Measurements from ENCODE around the gene LRCH4.

LRCH4 gene

DNA sequence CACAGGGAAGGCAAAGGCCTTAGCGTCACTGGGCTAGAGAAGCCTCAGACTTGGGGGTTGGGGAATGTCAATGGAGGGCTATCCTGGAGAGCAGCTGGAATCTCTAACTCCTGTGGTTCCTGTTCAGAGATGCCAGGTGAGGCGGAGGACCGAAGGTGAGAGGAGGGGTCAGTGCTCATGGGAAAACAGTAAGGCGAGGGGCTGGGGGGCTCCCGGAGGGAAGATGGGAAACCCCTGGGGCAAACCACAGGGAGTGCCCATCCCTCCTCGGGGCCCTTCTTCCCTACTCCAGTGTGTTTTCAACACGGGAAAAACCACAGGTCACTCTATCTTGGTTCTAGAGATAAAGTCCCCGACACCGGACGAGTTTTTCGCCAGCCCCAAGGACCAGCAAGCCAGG, 3.3 kb downstream of the LRCH4 start:
- no peak overlapping the region for H3K4me3 ChIP-seq (ENCODE audit: low read depth, low read length)

DNA sequence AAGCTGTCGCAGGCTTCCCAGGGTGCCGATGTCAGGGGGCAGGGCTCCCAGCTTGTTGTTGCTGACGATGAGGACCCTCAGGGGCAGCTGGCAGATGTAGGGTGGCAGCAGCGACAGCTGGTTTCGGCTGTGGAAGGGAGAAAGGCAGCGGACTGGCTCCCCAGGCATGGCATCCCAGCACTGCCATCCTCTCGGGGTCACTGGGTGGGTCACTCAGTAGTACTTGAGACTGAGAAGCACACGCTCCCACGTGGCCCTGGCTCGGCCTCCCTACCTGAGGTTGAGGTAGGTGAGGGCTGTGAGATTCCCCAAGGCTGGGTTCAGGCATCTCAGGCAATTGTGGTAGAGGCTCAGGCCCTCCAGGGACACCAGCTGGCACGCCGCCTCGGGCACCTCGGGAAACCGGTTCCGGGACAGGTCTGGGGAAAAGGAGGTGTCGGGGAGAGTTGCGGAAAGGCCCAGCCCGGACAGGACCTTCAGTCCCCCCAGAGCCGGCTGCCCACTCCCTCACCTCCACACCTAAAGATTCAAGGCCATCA, 3.8 kb downstream of the LRCH4 start:
- H3K4me3 ChIP-seq (ENCODE audit: low read depth, low read length), result no peak overlapping the region

DNA sequence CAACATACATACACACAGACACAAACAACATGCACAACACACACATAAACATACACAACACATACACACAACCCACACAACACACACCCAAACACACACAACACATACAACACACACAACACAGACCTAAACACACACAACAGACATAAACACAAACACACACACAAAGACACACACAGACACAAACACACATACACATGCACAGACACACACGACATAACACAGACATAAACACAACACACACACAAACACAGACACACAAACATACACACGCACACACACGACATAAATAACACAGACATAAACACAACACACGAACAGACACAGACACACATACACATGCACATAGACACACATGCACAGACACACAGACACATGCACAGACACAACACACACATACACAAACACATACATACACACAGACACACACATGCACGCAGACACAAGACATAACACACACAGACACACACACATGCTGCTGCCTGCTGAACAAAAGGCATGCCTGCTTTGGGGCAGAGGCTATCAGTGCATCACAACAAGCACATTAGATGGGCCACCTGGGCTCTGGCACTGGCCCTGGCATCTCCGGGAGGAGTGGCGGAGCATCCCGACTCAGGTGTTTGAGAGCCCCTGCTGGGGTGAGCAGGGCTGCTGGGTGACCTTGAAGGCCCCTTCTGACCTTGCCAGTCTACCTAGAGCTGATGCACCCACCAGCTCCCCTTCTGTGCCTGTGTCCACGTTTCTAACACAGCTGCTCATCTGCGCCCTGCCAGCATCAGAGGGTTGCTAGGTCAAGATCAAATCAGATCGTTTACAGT, 5.3 kb downstream of the LRCH4 start:
- no peak overlapping the region for H3K4me3 ChIP-seq (ENCODE audit: low read depth, low read length)

DNA sequence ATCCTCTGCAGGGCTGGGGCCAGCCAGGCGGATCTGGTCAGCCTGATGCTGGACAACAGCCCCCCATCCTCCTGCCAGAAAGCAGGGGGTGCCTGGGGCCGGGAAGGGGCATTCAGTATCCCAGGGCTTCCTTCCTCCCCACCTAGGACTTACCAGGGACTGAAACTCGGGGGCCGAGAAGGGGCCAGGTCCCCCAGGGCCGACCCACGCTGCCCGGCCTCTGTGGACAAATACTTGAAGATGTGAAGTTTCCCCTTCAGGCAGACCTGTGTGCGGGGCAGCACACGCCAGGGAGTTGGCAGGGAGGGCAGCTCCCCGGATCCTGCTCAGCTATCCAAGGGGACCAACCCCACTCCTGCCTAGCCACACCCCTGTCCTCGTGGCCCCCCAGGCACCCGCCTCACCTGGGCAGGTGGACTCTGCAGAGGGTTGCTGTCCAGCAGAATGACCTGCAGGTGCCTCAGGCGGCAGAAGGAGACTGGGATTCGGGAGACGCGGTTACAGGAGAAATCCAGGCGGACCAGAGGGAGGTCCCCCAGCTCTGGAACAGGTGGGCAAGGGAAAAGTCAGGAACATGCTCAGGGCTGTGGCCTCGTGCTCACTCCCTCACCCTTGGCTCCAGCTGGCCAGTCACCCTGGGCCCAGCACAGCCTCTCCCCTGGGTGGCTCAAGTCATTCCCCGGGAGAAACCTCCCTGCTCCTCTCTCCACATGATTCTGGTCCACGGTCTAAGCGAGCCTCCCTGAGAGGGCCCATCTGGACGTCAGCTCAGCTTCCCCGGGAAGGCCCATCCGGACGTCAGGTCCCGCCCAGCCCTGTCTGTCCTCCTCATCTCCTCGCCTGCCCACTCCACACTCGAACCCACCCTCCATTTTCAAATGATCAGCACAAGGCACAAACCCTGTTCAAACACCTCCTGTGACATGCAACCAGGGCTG, 7.4 kb downstream of the LRCH4 start:
- H3K4me3 ChIP-seq (ENCODE audit: low read depth, low read length), result no peak overlapping the region

DNA sequence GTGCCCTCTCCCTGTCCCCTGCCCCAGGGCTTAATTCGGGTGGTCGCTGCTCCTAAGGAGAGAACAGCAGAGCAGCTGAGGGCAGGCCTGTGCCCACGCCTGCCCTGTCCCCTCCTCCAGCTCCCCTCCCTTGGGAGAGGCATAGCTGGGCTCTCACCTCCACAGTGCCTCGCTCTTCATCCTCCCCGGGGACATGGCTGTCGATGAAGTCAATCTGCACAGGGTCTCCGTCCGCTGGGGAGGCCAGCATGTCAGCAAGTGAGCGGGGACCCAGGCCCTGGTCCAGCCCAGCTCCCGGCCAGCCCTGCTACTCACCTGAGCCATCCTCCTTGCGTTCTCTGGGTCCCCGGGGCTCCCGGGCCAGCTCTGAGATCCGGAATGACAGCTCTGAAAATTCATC, 8.4 kb downstream of the LRCH4 start:
- no peak overlapping the region for H3K4me3 ChIP-seq (ENCODE audit: low read depth, low read length)

DNA sequence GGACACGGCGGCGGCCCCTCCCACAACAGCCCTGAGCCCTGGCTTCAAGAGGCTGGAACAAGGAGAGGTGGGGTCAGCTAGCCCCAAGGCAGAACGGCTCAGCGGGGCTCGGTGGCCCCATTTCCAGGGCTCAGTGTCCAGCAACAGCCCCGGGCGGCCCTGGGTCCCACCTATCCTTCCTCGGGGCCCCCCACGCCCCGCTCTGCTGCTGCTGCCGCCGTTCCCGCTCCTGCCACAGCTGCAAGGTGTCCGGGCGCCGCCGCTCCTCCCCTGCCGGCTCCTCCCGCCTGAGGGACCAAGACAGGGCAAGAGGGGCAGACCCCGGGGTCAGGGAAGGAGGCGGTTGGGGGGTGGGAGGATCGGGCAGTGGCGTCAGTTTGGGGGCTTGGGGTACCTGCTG, 8.8 kb downstream of the LRCH4 start:
- no peak overlapping the region for H3K4me3 ChIP-seq (ENCODE audit: low read depth, low read length)

DNA sequence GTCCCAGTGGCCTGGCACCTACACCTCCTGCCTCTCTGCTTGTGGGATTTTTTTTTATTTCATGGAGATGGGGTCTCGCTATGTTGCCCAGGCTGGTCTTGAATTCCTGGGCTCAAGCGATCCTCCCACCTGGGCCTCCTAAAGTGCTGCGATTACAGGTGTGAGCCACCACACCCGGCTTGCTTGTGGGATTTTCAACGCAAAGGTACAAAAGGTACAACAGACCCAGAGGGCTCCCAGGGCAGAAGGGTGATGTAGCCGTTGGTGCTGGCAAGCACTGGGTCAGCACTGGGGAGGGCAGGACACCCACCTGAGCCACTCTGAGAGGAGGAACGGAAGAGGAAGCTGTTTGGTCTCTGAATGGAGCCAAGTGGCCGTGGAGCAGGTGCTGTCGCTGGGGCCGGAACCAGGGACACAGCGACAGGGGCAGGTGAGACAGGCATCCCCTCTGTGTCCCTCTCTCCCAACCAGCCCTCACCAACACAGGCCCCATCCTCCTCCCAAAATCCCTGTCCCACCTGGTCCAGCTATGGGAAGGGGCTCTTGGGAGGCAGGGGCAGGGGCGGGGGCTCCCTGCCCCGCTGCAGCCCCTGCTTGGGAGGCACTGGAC, 9.4 kb downstream of the LRCH4 start:
- no peak overlapping the region for H3K4me3 ChIP-seq (ENCODE audit: low read depth, low read length)

DNA sequence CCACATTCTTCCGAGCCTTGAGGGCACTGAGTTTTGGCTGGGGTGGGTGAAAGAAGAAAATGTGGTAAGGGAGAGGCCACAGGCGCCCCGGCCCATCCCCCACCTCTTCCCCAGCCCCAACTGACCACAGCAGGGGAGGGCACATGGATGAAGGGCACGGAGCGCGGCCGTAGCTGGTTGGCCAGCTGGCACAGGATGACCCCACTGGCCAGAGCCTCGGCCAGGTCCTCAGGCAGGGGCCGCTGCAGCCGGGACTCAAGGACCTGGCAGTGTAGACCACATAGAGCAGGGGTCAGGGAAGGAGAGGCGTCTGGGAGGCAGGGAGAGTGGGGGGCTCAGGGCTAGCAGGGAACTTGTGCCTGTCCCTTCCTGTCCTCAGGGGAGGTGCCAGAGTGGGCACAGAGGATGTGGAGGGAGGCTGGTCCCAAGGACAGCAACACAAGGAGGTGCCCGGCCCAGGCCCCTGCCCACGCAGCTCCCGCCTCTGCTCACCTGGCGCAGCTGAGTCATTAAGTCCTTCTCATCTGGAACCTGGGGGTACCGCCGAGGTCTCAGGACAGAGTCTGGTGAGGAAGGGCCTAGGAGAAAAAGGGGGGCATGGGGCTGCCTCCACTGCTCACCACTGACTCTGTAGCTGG, 10.1 kb downstream of the LRCH4 start:
- H3K4me3 ChIP-seq (ENCODE audit: low read depth, low read length), result no peak overlapping the region

DNA sequence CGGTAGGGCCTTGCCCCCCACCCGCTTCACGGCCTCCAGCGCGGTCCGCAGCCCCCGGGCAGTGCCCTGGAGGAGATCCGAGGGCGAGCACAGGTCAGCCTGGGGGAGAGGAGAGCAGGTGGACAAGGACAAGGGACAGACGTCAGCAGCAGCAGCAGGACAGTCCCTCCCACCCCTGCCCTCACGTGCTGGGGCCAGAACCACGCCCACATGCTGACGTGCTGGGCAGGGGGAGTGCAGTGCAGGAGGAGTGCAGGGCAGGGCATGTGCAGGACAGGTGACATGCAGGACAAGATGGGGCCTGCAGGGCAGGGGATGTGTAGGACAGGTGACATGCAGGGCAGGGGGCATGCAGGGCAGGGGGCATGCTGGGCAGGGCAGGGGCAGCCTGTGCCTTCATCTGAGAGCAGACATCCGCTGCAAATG, 10.7 kb downstream of the LRCH4 start:
- no peak overlapping the region for H3K4me3 ChIP-seq (ENCODE audit: low read depth, low read length)

DNA sequence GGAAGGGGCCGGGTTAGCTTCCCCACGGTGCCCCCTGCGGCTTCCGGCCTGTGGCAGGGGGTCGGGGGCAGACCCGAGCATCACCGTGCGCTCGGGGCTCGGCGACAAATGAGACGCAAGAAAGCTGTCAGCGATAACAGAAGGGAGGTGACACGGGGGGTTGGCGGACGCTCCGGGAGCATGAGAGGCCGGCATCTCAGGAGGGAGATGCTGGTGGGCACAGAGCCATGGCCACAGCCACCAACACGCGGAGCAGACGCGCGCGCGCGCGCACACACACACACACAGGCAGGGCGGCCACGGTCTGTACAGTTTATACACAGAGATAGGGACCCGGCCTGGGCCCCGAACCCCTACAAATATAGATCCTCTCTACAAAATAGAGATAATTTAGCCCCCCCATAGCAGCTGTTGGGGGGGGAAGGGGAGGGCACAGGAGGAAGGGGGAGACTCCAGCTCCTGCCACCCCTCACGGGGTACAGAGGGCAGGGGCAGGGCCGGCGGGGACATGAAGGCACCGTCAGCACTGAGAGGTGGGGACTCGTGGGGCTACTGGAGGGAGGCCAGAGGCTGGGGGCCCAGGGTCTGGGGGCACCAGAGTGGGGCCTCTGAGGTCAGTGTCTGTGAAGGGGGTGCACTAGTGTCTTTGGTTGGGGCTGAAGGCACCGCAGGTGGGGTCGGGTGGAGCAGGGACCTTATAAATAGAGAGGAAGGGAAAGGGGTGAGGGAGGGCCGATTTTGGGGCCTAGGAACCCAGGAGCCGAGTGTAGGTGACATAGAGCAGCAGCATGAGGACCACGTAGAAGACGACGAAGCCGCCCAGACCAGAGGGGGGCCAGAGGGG, 11.3 kb downstream of the LRCH4 start:
- H3K4me3 ChIP-seq (ENCODE audit: low read depth, low read length), result no peak overlapping the region

DNA sequence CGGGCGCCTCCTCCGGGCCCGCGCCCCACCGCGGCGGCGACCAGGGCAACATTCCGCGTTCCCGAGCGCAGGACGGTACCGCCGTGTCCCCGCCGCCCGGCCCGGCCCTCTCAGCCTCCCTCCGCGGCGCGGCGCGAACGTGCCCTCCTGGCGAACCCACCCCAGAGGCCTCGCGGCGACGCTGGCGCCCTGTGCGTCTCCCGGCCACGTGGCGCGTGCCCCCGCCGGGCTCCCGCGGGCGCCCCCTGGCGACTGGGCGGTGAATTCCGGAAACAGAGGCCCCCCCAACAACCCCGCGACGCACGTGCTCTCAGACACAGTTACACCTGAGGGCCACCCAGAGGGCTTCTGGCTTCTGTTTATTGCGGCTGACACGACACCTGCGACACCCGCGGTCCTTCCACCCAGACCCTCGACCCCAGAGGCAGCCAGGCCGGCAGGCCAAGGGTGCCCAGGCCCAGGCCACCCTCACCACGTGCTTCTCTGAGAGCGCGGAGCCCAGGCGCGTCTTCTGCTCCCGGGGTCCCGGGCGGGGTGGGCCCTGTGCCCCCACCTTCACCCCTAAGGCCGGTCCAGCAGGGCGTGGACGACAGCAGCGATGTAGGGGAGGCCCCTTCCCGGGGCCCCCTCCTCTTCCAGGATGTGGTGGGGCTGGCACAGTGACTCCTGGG, 12.1 kb downstream of the LRCH4 start, which contains the start of gene SAP25:
TSS of gene SAP25 (minus strand) at position 210 of the 671 bp plus-strand sequence. CDS start at position 52, 158 bp downstream.
- no peak within 1 kb of the TSS for H3K4me3 ChIP-seq (ENCODE audit: low read depth, low read length)

DNA sequence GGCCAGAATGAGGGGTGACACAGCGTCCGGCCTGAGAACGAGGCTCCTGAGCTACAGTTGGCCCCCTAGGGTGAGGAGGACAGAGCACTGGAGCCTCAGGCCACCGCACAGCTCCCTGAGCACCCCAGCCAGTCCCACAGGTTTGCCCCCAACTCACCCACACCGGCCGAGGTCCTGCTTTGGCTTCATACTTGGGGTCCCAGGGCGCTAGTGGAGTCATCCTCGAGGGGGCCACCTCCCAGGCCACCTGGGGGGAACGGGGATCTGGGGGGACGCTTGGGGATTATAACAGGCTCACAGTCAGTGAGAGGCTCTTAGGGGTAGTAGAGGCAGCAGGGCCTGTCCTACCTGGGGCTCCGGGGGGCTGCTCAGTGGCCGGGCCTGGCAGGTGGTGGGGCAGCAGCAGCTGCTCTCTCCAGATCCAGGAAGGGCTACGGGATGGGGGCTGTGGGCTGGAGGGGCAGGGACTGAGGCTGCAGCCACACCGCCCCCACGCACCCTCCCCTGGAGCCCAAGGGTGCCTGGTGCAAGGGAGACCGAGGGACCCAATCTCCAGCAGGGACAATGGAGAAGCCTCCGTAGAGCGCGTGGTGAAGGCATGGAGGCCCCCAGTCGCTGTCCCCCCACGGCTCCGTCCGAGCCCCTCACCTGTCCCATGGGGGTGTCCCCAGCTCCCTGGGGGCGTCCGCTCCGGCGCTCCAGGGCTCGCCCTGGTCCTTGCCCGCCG, 12.8 kb downstream of the LRCH4 start:
- H3K4me3 ChIP-seq (ENCODE audit: low read depth, low read length), result no peak overlapping the region

DNA sequence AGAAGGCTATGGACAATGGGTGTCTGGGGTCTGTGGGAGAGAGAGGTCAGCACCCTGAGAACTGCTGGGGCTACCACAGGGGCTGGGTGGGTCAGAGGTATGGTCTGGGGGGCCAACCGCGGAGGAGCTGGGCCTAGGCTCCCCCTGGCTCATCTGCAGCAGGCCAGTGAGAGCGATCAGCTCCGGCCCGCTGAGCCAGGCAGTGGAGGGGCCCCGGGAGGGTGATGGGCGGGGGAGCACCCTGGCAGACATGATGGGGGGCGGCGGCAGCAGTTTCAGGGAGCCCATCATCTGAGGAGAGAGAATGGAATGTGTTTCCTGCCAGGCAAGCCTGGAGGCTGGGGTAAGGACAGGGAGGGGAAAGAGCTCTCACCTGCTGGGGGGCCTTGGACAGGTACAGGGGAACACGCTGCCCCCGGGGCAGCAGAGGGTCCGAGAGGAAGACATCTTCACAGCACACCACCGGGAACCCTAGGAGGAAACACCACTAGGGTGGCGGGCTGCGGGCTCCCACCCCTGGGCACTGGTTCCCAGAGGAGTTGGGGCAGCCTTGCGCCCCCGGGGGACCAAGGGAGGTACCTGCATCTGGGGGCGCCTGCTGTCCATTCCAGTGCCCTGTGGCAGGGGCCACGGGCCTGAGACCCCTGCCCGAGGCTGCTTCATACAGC, 13.5 kb downstream of the LRCH4 start:
- no peak overlapping the region for H3K4me3 ChIP-seq (ENCODE audit: low read depth, low read length)

DNA sequence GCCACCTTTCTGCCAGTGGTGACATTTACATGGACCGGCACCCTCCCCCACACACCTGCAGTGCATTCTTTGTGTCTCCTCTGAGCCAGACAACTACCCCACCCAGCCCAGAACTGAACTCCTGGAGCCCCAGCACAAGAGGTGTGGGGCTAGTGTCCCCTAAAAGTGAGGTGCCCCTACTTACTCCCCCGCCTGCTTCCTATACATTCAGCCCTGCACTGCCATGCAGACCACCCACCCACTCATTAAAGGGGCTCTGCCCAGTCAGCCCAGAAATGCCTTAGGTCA, 14.2 kb downstream of the LRCH4 start:
- no peak overlapping the region for H3K4me3 ChIP-seq (ENCODE audit: low read depth, low read length)

DNA sequence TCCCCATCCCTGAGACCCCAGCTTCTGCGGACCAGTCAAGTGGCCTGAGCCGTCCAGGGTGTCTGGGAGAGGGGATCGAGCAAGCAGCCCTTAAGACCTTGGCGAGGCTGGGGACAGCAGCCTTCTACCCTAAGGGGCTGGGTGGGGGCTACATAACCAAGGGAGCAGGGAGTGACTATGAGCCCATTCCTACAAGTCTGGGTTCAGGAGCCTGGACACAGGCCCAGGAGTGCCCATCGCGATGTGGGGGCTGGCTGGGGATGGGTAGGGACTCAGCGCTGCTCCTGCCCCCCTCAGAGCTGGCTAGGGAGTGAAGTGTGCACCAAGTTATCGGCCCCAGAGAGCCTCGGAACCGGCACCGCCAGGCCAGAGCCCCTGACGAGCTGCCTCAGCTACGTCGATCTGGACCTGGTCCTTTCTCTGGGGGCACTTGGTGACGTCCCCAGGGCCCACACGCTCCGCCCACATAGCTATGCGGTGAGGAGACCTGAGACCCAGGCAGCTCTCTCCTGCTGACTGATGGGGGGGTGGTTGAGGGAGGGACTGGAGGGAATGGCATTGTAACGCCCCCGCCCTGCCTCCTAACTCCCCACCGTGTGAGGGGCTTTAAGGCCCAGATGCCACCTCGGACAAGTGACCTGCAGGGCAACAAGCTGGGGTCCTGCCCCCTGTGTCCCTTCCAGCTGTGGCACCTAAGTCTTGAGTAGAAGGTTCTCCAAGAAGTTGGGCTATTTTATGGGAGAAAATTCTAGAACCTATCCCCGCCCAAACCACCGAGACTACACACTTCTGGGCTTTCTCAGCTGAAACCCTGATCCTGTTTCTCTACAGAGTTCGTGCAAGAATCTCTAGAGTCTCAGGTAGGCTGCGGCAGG, 14.7 kb downstream of the LRCH4 start:
- H3K4me3 ChIP-seq (ENCODE audit: low read depth, low read length), result no peak overlapping the region

DNA sequence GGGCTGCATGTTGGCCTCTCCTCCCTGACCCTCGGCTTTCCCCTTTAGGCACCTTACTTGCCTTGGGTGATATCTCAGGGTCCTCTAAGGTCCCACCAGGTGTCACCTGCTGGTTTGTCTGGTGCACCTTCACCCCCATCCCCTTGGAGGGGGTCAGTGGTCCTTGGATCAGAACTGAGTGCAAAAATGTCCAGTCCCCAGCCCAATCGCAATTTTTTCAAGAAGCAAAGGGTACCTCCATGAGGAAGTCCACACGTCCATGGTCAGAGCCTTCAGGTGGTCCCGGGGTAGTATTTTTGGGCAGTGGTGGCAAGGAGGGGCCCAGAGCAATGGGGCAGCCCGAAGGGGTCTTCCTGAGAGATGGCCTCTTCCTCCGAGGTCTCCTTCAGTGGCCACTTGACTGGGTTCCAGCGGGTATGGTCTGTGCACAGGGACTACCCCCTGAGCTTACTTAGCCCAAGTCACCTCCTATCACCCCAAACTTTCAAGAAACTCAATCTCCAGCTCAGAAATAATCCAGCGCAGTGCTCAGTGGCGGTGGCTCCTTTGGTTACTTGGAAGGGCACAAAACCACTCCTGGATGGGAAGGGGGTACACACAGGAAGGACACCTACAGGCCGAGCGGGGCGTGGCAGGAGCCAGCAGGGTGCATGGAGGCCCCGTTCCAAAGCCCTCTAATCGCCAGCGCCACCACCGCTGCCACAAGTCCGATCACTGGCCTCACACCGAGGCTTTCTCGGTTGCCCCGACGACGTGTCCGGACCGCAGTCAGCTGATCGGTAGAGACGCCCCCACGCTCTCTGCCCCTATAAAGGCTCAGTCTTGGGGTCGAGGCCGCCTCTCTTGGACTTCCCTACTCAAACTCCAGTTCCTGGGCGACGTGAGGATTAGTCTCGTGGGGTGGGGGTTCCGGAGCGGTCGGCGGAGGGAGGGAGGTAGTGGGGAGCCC, 16.8 kb downstream of the LRCH4 start:
- H3K4me3 ChIP-seq (ENCODE audit: low read depth, low read length), result peak overlapping the region; percentile 17

Data from iPS-11a (cell line).